Forelimb muscle (tissue), 1 donor: Measurements from ENCODE around the gene MTREX. TPM values are rescaled to one million over a fixed set of nuclear protein-coding genes. Genes with fewer than 3 reads are reported as not detected.
A peak's percentile ranks its signal among the peaks of the same experiment; 100 is the strongest.
"Not testable (repeated sequence)": the region's sequence is repeated elsewhere in the genome, so short reads cannot be mapped to it uniquely, and the experiment has no call there.

Source experiments
- DNase-seq: peaks from one replicate; pipeline ENCODE4 v3.0.0-alpha.2; 2013; ENCODE audit warnings: low read depth
- polyA plus RNA-seq: library from polyadenylated mRNA; unstranded; fragments of 120-200 nt; gene quantifications from one replicate; pipeline ENCODE4 v1.2.1, GENCODE V29; 2013; ENCODE audit not compliant: insufficient read length

Gene MTREX
- 66.8 TPM for polyA plus RNA-seq

GRCh38 chr5:55307383-55308253, at the start of gene MTREX, which contains the start of gene DHX29:
Gene MTREX, plus strand, starts transcription at chr5:55307989. Its CDS starts 25 bp downstream, at chr5:55308014.
Gene DHX29, minus strand, starts transcription at chr5:55307694. Its CDS starts 121 bp downstream, at chr5:55307573.
- peak; percentile 89 for DNase-seq

- no peak for DNase-seq
These were observed 49.5 kb upstream of the MTREX start for GRCh38 chr5:55258339-55258738.

GRCh38 chr5:55276771-55277170, 31.0 kb upstream of the MTREX start:
- DNase-seq = no peak

GRCh38 chr5:55278778-55279177, 29.0 kb upstream of the MTREX start:
- no peak for DNase-seq

GRCh38 chr5:55286411-55286933, 21.3 kb upstream of the MTREX start:
- no peak for DNase-seq

- DNase-seq = no peak
These were observed 18.0 kb upstream of the MTREX start for GRCh38 chr5:55289808-55290207.

GRCh38 chr5:55290991-55291390, 16.8 kb upstream of the MTREX start:
- DNase-seq = no peak

- no peak for DNase-seq
These were observed 12.9 kb upstream of the MTREX start for GRCh38 chr5:55294935-55295334.

- DNase-seq = no peak
These were observed 6.9 kb upstream of the MTREX start for GRCh38 chr5:55300890-55301289.

GRCh38 chr5:55303238-55303690, 4.5 kb upstream of the MTREX start:
- no peak for DNase-seq

GRCh38 chr5:55304584-55304983, 3.2 kb upstream of the MTREX start:
- DNase-seq = no peak

GRCh38 chr5:55305345-55305744, 2.4 kb upstream of the MTREX start:
- DNase-seq = no peak

GRCh38 chr5:55306641-55307382, 977 bp upstream of the MTREX start:
- no peak for DNase-seq

- no peak for DNase-seq
These were observed 556 bp downstream of the MTREX start for GRCh38 chr5:55308254-55308836.

- no peak for DNase-seq
These were observed 6.3 kb downstream of the MTREX start for GRCh38 chr5:55313870-55314617.

- DNase-seq = no peak
These were observed 8.5 kb downstream of the MTREX start for GRCh38 chr5:55316289-55316688.

- DNase-seq = no peak
These were observed 9.0 kb downstream of the MTREX start for GRCh38 chr5:55316837-55317236.

GRCh38 chr5:55318237-55318636, 10.4 kb downstream of the MTREX start:
- DNase-seq = not testable (repeated sequence)

- no peak for DNase-seq
These were observed 11.7 kb downstream of the MTREX start for GRCh38 chr5:55319491-55319890.

- DNase-seq = no peak
These were observed 12.8 kb downstream of the MTREX start for GRCh38 chr5:55320571-55320970.

- DNase-seq = no peak
These were observed 16.2 kb downstream of the MTREX start for GRCh38 chr5:55324006-55324405.
